Suppressor macrophage treated with lipopolysaccharide for 4 hours (primary cell): Measurements from ENCODE around the gene CCDC169.
"Not testable (repeated sequence)": the region's sequence is repeated elsewhere in the genome, so short reads cannot be mapped to it uniquely, and the experiment has no call there.

Experiments used
- DNase-seq: peaks from one replicate; pipeline ENCODE4 v3.0.0-alpha.2; 2020

The CCDC169 gene

GRCh38 chr13:36313047-36313969 is 15.7 kb upstream of the CCDC169 start:
- no peak for DNase-seq

- peak; percentile 7 for DNase-seq
Measured at GRCh38 chr13:36310417-36311108, 12.9 kb upstream of the CCDC169 start.

- no peak for DNase-seq
Measured at GRCh38 chr13:36302289-36302688, 4.7 kb upstream of the CCDC169 start.

- DNase-seq, result not testable (repeated sequence)
Measured at GRCh38 chr13:36299469-36299868, 1.9 kb upstream of the CCDC169 start.

- DNase-seq, result no peak
Measured at GRCh38 chr13:36298535-36299068, 988 bp upstream of the CCDC169 start.

GRCh38 chr13:36294096-36294495 is 3.5 kb downstream of the CCDC169 start:
- DNase-seq, result no peak

- DNase-seq, result no peak
Measured at GRCh38 chr13:36293497-36293896, 4.1 kb downstream of the CCDC169 start.

- no peak for DNase-seq
Measured at GRCh38 chr13:36288794-36289391, 8.7 kb downstream of the CCDC169 start.

- DNase-seq, result no peak
Measured at GRCh38 chr13:36286006-36286405, 11.6 kb downstream of the CCDC169 start.

- peak; percentile 56 for DNase-seq
Measured at GRCh38 chr13:36282821-36283432, 14.7 kb downstream of the CCDC169 start.

- peak; percentile 65 for DNase-seq
Measured at GRCh38 chr13:36275190-36276002, 22.2 kb downstream of the CCDC169 start.

- no peak for DNase-seq
Measured at GRCh38 chr13:36273431-36273830, 24.2 kb downstream of the CCDC169 start.

- no peak for DNase-seq
Measured at GRCh38 chr13:36261976-36262375, 35.6 kb downstream of the CCDC169 start.

GRCh38 chr13:36261011-36261410 is 36.6 kb downstream of the CCDC169 start:
- no peak for DNase-seq

- DNase-seq, result no peak
Measured at GRCh38 chr13:36259361-36260137, 38.1 kb downstream of the CCDC169 start.

- DNase-seq, result no peak
Measured at GRCh38 chr13:36258831-36259230, 38.8 kb downstream of the CCDC169 start.

- peak; percentile 63 for DNase-seq
Measured at GRCh38 chr13:36251526-36251925, 46.1 kb downstream of the CCDC169 start.

- no peak for DNase-seq
Measured at GRCh38 chr13:36251017-36251416, 46.6 kb downstream of the CCDC169 start.

GRCh38 chr13:36248700-36249099 is 48.9 kb downstream of the CCDC169 start:
- DNase-seq, result no peak

GRCh38 chr13:36244990-36245389 is 52.6 kb downstream of the CCDC169 start:
- no peak for DNase-seq

GRCh38 chr13:36244073-36244472 is 53.5 kb downstream of the CCDC169 start:
- no peak for DNase-seq
